ENCODE results near the gene BCDIN3D.

- no peak for TF ChIP-seq CTCF (IDR thresholded peaks at IDR 0.05)
- no peak for TF ChIP-seq POLR2A (IDR thresholded peaks at IDR 0.05)
- no peak for TF ChIP-seq POLR2AphosphoS5 (IDR thresholded peaks at IDR 0.05)
- TF ChIP-seq EP300 (IDR thresholded peaks at IDR 0.05) = no peak
Measured at GRCh38 chr12:49798934-49799333, 44.0 kb downstream of the BCDIN3D start.

All from sigmoid colon (tissue), 4 donors.